Liver (tissue), 9 donors: Measurements from ENCODE around the gene JAGN1. TPM values are rescaled to one million over a fixed set of nuclear protein-coding genes. Genes with fewer than 3 reads are reported as not detected.

Experiments
- DNase-seq: peaks from one replicate; pipeline ENCODE4 v3.0.0-alpha.2; 2017; ENCODE audit warnings: low spot score
- H3K27ac ChIP-seq, 2 donors: one replicate each; pipeline ENCODE4 v1.7.0; 2013; ENCODE audit warnings: inconsistent platforms in 2 of 2, low read length in 2 of 2, control low read depth in 1 of 2, low read depth in 1 of 2, mild to moderate bottlenecking in 1 of 2
- H3K27me3 ChIP-seq, 4 donors: one replicate each; pipeline versions ENCODE4 v1.6.1 to v1.7.0; 2013; ENCODE audit warnings: low read length in 3 of 4, inconsistent platforms in 1 of 4, mild to moderate bottlenecking in 1 of 4, moderate library complexity in 1 of 4; ENCODE audit not compliant: control insufficient read depth in 4 of 4, insufficient read depth in 4 of 4
- H3K36me3 ChIP-seq, 4 donors: one replicate each; pipeline versions ENCODE4 v1.6.1 to v1.7.0; 2013; ENCODE audit warnings: low read length in 3 of 4, mild to moderate bottlenecking in 3 of 4, low read depth in 1 of 4, moderate library complexity in 1 of 4; ENCODE audit not compliant: control insufficient read depth in 4 of 4, insufficient read depth in 3 of 4
- H3K4me1 ChIP-seq, 4 donors: one replicate each; pipeline versions ENCODE4 v1.6.1 to v1.7.0; 2013; ENCODE audit warnings: low read length in 3 of 4, mild to moderate bottlenecking in 3 of 4, moderate library complexity in 1 of 4; ENCODE audit not compliant: control insufficient read depth in 4 of 4, insufficient read depth in 4 of 4
- H3K4me3 ChIP-seq, 3 donors: one replicate each; pipeline versions ENCODE4 v1.6.1 to v1.7.0; 2013; ENCODE audit warnings: low read length in 3 of 3, control low read depth in 1 of 3, low read depth in 1 of 3, mild to moderate bottlenecking in 1 of 3
- H3K9ac ChIP-seq, 2 donors: one replicate each; pipeline ENCODE4 v1.7.0; 2013; ENCODE audit warnings: low read length in 2 of 2, mild to moderate bottlenecking in 2 of 2, moderate library complexity in 2 of 2, control low read depth in 1 of 2, low read depth in 1 of 2
- H3K9me3 ChIP-seq, 4 donors: one replicate each; pipeline versions ENCODE4 v1.6.1 to v1.7.0; 2013; ENCODE audit warnings: low read length in 3 of 4; ENCODE audit not compliant: control insufficient read depth in 4 of 4
- ATF3 ChIP-seq: IDR thresholded peaks from 2 replicates; pipeline ENCODE4 v1.6.1; 2016; ENCODE audit warnings: antibody characterized with exemption
- CTCF ChIP-seq: fragments of 150-350 bp; IDR thresholded peaks from 2 replicates; pipeline ENCODE4 v1.5.1; 2017; ENCODE audit warnings: improper control_type of control experiment, low read depth, low read length; ENCODE audit not compliant: missing input control
- EGR1 ChIP-seq, 2 donors: IDR thresholded peaks; 2 replicates each; pipeline ENCODE4 v1.6.1; 2016 to 2018; ENCODE audit warnings: antibody characterized with exemption in 2 of 2, low read depth in 2 of 2
- FOXA1 ChIP-seq: IDR thresholded peaks from 2 replicates; pipeline ENCODE4 v1.6.1; 2016; ENCODE audit warnings: antibody characterized with exemption
- FOXA2 ChIP-seq: IDR thresholded peaks from 2 replicates; pipeline ENCODE4 v1.6.1; 2016; ENCODE audit warnings: antibody characterized with exemption
- GABPA ChIP-seq, 2 donors: IDR thresholded peaks in 1 of 2; conservative IDR thresholded peaks in 1 of 2; 2 replicates each; pipeline ENCODE4 v1.6.1; 2016; ENCODE audit warnings: antibody characterized with exemption in 2 of 2, mild to moderate bottlenecking in 1 of 2, moderate library complexity in 1 of 2
- HNF4A ChIP-seq, 2 donors: conservative IDR thresholded peaks; 2 replicates each; pipeline ENCODE4 v1.6.1; 2016; ENCODE audit warnings: antibody characterized with exemption in 2 of 2, mild to moderate bottlenecking in 2 of 2
- HNF4G ChIP-seq: IDR thresholded peaks from 2 replicates; pipeline ENCODE4 v1.6.1; 2016; ENCODE audit warnings: antibody characterized with exemption
- JUND ChIP-seq, 2 donors: IDR thresholded peaks; 2 replicates each; pipeline ENCODE4 v1.6.1; 2016; ENCODE audit warnings: antibody characterized with exemption in 2 of 2
- MAX ChIP-seq: IDR thresholded peaks from 2 replicates; pipeline ENCODE4 v1.6.1; 2016; ENCODE audit warnings: antibody characterized with exemption
- NR2F2 ChIP-seq: IDR thresholded peaks from 2 replicates; pipeline ENCODE4 v1.6.1; 2016; ENCODE audit warnings: antibody characterized with exemption
- RAD21 ChIP-seq, 2 donors: IDR thresholded peaks; 2 replicates each; pipeline ENCODE4 v1.6.1; 2016; ENCODE audit warnings: antibody characterized with exemption in 2 of 2, mild to moderate bottlenecking in 2 of 2
- REST ChIP-seq: IDR thresholded peaks from 2 replicates; pipeline ENCODE4 v1.6.1; 2016; ENCODE audit warnings: antibody characterized with exemption, mild to moderate bottlenecking
- RXRA ChIP-seq, 2 donors: IDR thresholded peaks; 2 replicates each; pipeline ENCODE4 v1.6.1; 2017 to 2018; ENCODE audit warnings: antibody characterized with exemption in 2 of 2, mild to moderate bottlenecking in 1 of 2
- SP1 ChIP-seq: IDR thresholded peaks from 2 replicates; pipeline ENCODE4 v1.6.1; 2018; ENCODE audit warnings: antibody characterized with exemption, mild to moderate bottlenecking
- TAF1 ChIP-seq: conservative IDR thresholded peaks from 2 replicates; pipeline ENCODE4 v1.6.1; 2016; ENCODE audit warnings: antibody characterized with exemption, mild to moderate bottlenecking
- YY1 ChIP-seq: IDR thresholded peaks from 2 replicates; pipeline ENCODE4 v1.6.1; 2016; ENCODE audit warnings: antibody characterized with exemption, mild to moderate bottlenecking
- ZBTB33 ChIP-seq: IDR thresholded peaks from 2 replicates; pipeline ENCODE4 v1.6.1; 2016; ENCODE audit warnings: antibody characterized with exemption
- WGBS: extraction: QIAGEN DNeasy Blood & Tissue Kit; methylation state at CpG from one replicate; pipeline ENCODE4 v1.1.7; 2013; 5-methylcytosine and 5-hydroxymethylcytosine counted together
- polyA plus RNA-seq, 2 donors: library from polyadenylated mRNA; stranded (reverse) in 1 of 2; unstranded in 1 of 2; fragments of 200-250 nt in 1 of 2; fragments of >200 nt in 1 of 2; fragmentation: Nextera tagmentation in 1 of 2; extraction: Ambion mirVana in 1 of 2; gene quantifications; one replicate each; pipeline versions ENCODE4 v1.2.1 to v1.2.3, GENCODE V29; 2013 to 2015
- total RNA-seq, 2 donors: library from RNA; depleted of rRNA; stranded (reverse); fragments of >200 nt; gene quantifications; one replicate each; pipeline ENCODE4 v1.2.3, GENCODE V29; 2014
- donor health status: healthy.
- donor health status: healthy.
- donor health status: healthy.
- donor health status: healthy.
- donor health status: healthy.

Gene JAGN1
- total and polyA plus RNA-seq, 4 donors, result 18.0 to 46.8 (median 30.6) TPM

- WGBS, result 91% methylated on average over 5 of the region's 5 CpGs
- no peaks in the 10 kb centered on the region for H3K36me3 ChIP-seq
- no peak for DNase-seq
- no peak overlapping the region for H3K4me3 ChIP-seq
- H3K9me3 ChIP-seq, result no peaks in the 10 kb centered on the region
- H3K4me1 ChIP-seq, result peaks cover 2 to 12% (median 6%) of the 10 kb centered on the region in 4 donors
- H3K27me3 ChIP-seq, result no peaks in the 10 kb centered on the region
- H3K9ac ChIP-seq, result no peak overlapping the region
- TF ChIP-seq HNF4A (conservative IDR thresholded peaks at IDR 0.05) (no peak), GABPA (IDR thresholded peaks at IDR 0.05 in 1 of 2, conservative IDR thresholded peaks at IDR 0.05 in 1 of 2) (no peak), CTCF (no peak)
- H3K27ac ChIP-seq, result no peak overlapping the region
These were observed 2.9 kb upstream of the JAGN1 start for GRCh38 chr3:9887480-9887879.

- Histone ChIP-seq H3K9ac (no peak overlapping the region), H3K27ac (no peak overlapping the region), H3K36me3 (peaks cover 3 to 9% (median 7%) of the 10 kb centered on the region in 4 donors), H3K9me3 (no peaks in the 10 kb centered on the region), H3K4me1 (peaks cover 2 to 12% (median 6%) of the 10 kb centered on the region in 4 donors), H3K4me3 (no peak overlapping the region), H3K27me3 (no peaks in the 10 kb centered on the region)
- WGBS, result 80% methylated on average over 3 of the region's 3 CpGs
- TF ChIP-seq NR2F2, result no peak
- TF ChIP-seq HNF4A (conservative IDR thresholded peaks at IDR 0.05), result no peak
- TF ChIP-seq FOXA1, result no peak
- no peak for TF ChIP-seq MAX
- TF ChIP-seq REST, result no peak
- TF ChIP-seq YY1, result no peak
- no peak for TF ChIP-seq SP1
- no peak for TF ChIP-seq GABPA (IDR thresholded peaks at IDR 0.05 in 1 of 2, conservative IDR thresholded peaks at IDR 0.05 in 1 of 2)
- no peak for TF ChIP-seq RAD21 (IDR thresholded peaks at IDR 0.05)
- TF ChIP-seq RXRA (IDR thresholded peaks at IDR 0.05), result no peak
- TF ChIP-seq ZBTB33, result no peak
- no peak for TF ChIP-seq JUND (IDR thresholded peaks at IDR 0.05)
- no peak for TF ChIP-seq EGR1 (IDR thresholded peaks at IDR 0.05; ENCODE audit: low read depth in 2 of 2)
- TF ChIP-seq ATF3, result no peak
- no peak for TF ChIP-seq CTCF
- TF ChIP-seq FOXA2, result no peak
- no peak for TF ChIP-seq TAF1
- no peak for TF ChIP-seq HNF4G
- no peak for DNase-seq
These were observed 1.9 kb upstream of the JAGN1 start for GRCh38 chr3:9888540-9888939.
